CD4-positive, alpha-beta T cell treated with Interleukin-15 for 4 hours (primary cell): ENCODE results near the gene RAB3C.
"Not testable (repeated sequence)": the region's sequence is repeated elsewhere in the genome, so short reads cannot be mapped to it uniquely, and the experiment has no call there.

ENCODE experiments used
- DNase-seq: peaks from one replicate; pipeline ENCODE4 v3.0.0-alpha.2; 2020; ENCODE audit warnings: low spot score

RAB3C gene

GRCh38 chr5:58675341-58675740 is 92.5 kb downstream of the RAB3C start:
- no peak for DNase-seq

GRCh38 chr5:58677650-58678049 is 94.8 kb downstream of the RAB3C start:
- no peak for DNase-seq

DNA sequence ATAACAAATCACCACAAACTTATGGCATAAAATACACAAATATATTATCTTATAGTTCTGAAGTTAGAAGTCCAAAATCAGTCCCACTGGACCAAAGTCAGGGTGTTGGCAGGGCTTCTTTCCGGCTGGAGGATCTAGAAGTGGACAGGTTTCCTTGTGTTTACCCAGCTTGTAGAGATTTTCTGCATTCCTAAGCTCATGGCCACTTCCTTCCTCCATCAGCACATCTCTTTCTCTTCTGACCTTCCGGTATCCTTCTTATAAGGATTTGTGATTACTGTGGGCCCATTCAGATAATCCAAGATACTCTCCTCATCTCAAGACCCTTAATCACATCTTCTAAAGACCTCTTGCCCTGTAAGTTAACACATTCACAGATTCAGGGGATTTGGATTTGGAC is 97.6 kb downstream of the RAB3C start:
- no peak for DNase-seq

- no peak for DNase-seq
Measured at GRCh38 chr5:58681943-58682342, 99.1 kb downstream of the RAB3C start.

- DNase-seq = no peak
Measured at GRCh38 chr5:58683567-58683966, 100.7 kb downstream of the RAB3C start.

GRCh38 chr5:58687079-58687478 is 104.2 kb downstream of the RAB3C start:
- no peak for DNase-seq

- DNase-seq = no peak
Measured at GRCh38 chr5:58687595-58687994, 104.7 kb downstream of the RAB3C start.

DNA sequence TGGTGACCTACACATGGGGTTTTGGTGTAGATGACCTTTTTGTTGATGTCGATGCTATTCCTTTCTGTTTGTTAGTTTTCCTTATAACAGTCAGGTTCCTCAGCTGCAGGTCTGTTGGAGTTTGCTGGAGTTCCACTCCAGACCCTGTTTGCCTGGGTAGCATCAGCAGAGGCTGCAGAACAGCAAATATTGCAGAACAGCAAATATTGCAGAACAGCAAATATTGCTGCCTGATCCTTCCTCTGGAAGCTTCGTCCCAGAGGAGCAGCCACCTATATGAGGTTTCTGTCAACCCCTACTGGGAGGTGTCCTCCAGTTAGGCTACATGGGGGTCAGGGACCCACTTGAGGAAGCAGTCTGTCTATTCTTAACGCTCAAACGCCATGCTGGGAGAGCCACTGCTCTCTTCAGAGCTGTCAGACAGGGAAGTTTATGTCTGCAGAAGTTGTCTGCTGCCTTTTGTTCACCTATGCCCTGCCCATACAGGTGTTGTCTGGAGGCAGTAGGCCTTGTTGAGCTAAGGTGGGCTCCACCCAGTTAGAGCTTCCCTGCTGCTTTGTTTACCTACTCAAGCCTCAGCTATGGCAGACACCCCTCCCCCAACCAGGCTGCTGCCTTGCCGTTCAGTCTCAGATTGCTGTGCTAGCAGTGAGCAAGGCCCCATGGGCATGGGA is 116.3 kb downstream of the RAB3C start:
- DNase-seq = not testable (repeated sequence)

DNA sequence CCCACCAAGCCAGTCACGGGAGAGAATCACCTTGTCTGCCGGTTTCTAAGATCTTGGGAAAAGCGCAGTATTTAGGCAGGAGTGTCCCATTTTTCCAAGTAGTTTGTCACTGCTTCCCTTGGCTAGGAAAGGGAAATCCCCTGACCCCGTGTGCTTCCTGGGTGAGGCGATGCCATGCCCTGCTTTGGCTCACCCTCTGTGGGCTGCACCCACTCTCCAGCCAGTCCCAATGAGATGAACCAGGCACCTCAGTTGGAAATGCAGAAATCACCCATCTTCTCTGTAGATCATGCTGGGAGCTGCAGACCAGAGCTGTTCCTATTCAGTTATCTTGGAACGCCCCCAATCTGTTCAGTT is 116.9 kb downstream of the RAB3C start:
- DNase-seq = no peak

- DNase-seq = no peak
Measured at GRCh38 chr5:58703925-58704555, 121.2 kb downstream of the RAB3C start.

DNA sequence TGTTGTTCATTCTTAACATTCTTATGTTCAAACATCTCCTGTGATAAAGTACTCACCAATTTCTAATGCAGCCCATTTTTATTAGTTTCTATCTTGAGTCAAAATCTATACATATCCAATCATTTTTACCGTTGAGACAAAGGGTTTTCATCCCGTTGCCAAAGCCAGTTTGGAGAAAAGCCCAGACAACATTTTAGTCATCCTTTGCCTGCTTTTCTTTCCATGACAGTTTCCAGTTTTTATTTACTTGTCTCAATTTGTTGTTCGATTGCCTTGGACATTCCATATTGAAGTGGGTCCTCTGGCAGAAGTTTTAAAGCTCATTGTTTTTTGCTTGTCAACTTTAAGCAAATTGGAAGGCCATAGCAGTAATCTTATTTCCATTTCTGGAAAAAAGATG is 123.9 kb downstream of the RAB3C start:
- no peak for DNase-seq

GRCh38 chr5:58708456-58708855 is 125.6 kb downstream of the RAB3C start:
- DNase-seq = no peak

- DNase-seq = not testable (repeated sequence)
Measured at GRCh38 chr5:58710425-58710824, 127.5 kb downstream of the RAB3C start.

DNA sequence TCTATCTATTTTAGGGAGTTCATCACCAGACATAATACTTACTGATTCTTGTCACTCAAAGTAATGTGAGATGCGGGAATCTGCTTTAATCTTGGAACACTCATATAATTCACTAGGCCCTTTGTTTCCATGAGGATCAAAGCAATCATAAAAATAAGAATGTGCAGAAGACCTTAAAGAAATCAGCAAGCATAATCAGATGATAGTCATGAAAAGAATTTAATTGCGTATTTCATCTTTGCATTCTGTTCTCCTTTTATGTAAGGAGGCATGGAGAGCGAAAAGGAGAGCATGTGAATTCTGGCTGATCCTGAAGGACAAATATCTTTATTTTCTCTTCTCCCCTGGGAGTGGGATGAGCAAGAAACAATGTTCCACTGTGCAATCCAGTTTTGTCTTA is 128.0 kb downstream of the RAB3C start:
- DNase-seq = no peak

- no peak for DNase-seq
Measured at GRCh38 chr5:58711965-58712364, 129.1 kb downstream of the RAB3C start.

- DNase-seq = no peak
Measured at GRCh38 chr5:58714046-58714445, 131.2 kb downstream of the RAB3C start.

DNA sequence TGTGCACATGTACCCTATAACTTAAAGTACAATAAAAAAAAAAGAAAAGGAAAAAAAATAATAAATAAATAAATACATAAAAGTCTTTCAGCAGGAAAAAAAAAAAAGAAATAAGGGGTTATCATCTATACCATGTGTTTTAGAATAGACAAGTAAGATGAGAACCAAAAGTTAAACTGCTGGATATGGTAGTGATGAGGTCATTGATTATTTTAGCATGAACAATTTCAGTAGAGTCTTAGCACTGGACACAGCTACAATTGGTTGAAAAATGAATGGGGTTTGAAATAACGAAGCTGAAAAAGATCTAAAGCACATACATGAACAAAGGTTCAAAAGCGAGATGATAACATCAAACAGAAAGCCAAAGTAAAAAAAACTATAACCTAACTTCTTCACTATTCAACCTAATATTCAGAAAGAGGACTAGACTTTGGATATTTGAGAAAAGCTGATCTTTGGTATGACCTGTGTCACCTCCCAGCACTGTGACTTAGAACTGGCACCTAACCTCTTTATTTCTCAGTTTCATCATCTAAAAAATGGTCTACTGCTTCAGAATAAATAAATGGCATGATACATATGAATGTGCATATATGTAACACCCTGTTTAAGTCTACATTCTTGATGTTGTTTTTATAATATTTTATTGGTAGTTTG is 133.3 kb downstream of the RAB3C start:
- DNase-seq = no peak

- DNase-seq = no peak
Measured at GRCh38 chr5:58716713-58717112, 133.8 kb downstream of the RAB3C start.

GRCh38 chr5:58717303-58718007 is 134.6 kb downstream of the RAB3C start:
- no peak for DNase-seq

DNA sequence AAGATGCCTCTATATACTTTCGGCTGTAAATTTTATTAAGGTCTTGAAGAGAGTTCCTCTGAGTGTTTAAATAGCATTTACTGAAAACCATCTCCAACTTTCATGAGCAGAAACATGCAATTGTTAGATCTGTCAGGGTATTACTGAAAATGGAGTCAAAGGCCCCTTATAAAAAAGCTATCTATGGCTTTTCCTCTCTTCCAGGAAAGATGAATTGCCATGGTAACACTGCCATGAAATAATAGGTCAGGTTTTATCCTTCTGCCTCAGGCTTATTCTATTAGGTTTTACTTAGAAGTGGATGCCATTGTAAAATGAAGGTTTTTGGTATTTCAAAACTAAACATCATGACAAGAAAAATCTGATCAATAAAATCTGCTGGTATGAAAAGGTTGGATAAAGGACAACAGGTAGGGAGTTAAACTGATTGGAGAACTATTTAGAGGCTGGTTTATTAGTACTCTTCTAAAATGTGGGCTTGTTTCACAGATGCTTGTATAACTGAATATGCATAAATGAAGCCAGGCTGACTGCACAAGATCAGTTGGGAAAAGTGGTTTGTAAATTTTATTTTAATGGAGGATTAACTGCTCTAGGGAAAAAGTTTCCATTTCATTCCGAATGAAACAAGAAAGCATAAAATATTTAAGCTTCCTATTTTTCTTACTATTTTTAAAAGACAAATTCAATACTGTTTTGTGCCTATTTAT is 135.5 kb downstream of the RAB3C start:
- no peak for DNase-seq

DNA sequence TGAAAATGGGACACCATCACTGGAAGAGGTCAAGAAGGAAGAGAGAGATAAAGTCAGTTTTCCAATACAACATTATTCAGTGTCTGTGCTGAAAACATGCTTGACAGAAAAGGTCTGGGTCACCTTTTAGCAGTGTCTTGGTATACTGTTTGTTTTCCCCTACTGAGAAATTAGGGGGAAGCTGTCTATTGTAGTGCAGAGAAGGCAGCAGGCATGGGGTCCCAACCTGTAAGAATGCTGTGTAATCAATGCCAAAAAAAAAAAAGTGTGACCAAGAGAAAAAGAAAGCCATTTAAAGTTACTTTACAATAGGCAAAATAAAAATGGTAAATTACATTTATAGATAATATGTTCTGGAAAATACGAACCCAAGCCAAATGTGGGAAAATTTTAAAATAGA is 139.3 kb downstream of the RAB3C start:
- DNase-seq = no peak

DNA sequence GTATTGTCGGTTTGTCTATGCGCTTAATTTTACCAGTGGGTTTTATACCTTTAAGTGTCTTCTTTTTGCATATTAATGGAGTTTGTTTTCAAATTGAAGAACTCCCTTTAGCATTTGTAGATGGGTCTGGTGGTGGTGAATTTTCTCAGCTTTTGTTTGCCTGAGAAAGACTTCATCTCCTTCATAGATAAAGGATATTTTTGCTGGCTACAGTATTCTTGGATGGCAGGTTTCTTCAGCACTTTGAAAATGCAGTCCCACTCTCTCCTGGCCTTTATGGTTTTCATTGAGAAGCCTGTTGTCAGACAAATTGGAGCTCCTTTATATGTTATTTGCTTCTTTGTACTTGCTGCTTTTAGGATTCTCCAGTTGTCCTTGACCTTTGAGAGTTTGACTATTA is 142.1 kb downstream of the RAB3C start:
- DNase-seq = no peak
